HG03025 (cell line): ENCODE measurements around the gene RASGRP3.

Experiments
- ATAC-seq: cut with Tn5 transposase; IDR thresholded peaks from one replicate; pipeline ENCODE4 v1.9.1; 2021; ENCODE audit warnings: mild to moderate bottlenecking, moderate library complexity; ENCODE audit not compliant: unreplicated experiment, low FRiP score

Gene RASGRP3

GRCh38 chr2:33516456-33516995 is 40.1 kb downstream of the RASGRP3 start:
- ATAC-seq, result no peak

DNA sequence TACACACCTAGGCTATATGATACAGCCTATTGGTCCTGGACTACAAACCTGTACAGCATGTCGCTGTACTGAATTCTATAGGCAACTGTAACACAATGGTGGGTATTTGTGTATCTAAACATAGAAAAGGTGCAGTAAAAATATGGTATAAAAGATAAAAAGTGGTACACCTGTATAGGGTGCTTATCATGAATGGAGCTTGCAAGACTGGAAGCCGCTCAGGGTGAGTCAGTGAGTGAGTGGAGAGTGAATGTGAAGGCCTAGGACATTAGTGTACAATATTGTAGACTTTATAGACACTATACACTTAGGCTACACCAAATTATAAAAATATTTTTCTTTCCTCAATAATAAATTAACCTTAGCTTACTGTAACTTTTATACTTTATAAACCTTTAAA is 41.8 kb downstream of the RASGRP3 start:
- no peak for ATAC-seq

GRCh38 chr2:33518929-33519328 is 42.5 kb downstream of the RASGRP3 start:
- no peak for ATAC-seq

DNA sequence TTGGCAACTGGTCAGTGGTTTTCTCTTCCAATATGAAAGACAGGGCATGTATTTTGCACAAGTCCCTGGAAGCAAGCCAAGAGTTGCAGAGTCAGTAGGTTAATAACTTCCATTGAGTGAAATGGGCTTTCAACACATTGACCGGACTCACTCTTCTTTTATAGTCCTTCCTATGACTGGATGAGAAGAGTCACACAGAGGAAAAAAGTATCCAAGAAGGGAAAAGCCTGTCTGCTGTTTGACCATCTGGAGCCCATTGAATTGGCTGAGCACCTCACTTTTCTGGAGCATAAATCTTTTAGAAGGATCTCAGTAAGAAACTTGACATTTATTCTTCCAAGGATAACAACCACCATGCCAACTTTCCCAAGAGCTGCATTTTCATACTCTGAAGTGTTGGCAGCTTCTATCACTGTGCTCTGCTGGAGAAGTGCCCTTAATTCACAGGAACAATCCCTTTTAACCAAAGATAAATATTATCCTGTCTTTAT is 45.4 kb downstream of the RASGRP3 start:
- no peak for ATAC-seq

DNA sequence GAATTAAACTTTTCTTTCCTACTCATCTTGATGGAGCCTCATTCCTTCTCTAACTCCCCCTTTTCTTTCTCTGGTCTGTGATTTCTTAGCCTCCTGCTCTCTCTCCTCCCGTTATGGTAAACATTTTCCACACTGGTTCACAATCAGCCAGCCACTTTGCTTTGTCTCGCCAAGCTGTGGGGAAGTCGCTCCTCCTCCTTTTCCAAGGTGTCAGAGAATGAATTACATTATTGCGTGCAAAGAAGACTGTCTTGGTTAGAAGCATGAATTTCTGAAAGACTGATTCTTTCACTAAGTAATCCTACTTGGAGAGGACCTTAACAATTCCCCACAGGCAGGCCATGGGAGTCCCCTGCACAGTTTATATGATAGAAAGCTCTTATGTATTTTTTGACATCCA is 46.1 kb downstream of the RASGRP3 start:
- no peak for ATAC-seq

DNA sequence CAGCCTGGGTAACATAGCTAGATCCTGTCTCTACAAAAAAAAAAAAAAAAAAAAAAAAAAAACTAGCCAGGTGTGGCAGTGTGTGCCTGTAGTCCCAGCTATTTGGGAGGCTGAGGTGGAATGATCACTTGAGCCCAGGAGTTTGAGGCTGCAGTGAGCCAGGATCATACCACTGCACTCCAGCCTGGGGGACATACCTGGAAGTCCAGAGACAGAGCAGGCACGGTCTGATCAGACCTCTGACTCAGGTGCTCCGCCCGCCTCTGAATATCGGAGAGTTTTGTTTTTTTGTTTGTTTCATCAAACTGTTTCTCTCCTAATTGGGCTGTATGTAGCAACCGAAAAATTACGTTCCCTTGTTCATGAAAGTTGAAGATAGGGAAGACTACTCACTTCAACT is 49.2 kb downstream of the RASGRP3 start:
- no peak for ATAC-seq

DNA sequence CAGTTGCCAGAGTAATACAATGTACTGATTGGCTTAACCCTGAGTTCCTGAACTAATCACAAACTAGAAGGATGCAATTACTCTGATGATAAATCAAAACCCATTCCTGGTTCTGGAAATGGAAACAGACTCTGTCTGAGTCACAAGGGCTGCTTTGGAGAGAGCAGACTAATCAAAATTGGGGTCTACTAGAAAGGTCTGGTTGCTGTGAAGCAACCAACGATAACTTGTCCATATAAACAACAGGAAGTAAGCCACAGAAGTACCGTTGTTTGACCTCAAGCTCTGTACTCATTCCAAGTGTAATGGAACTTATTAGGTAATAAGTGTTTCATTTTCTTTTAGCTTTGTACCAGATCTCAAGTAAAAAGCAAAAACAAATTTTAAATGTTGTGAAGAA is 49.7 kb downstream of the RASGRP3 start:
- ATAC-seq, result no peak

DNA sequence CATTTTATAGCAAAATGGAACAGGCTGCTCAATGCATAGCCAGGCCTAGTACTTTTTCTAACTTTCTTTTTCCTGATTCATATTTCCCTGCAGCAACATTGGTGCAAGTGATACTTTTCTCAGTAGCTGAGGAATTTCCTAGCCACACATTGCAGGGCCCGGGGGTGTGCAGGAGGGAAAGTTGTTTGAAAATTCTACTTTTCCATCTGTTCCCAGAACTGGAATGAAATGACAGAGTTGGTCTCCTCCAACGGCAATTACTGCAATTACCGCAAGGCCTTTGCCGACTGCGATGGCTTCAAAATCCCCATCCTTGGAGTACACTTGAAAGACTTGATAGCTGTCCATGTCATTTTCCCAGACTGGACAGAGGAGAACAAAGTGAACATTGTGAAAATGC is 50.5 kb downstream of the RASGRP3 start:
- ATAC-seq, result no peak

DNA sequence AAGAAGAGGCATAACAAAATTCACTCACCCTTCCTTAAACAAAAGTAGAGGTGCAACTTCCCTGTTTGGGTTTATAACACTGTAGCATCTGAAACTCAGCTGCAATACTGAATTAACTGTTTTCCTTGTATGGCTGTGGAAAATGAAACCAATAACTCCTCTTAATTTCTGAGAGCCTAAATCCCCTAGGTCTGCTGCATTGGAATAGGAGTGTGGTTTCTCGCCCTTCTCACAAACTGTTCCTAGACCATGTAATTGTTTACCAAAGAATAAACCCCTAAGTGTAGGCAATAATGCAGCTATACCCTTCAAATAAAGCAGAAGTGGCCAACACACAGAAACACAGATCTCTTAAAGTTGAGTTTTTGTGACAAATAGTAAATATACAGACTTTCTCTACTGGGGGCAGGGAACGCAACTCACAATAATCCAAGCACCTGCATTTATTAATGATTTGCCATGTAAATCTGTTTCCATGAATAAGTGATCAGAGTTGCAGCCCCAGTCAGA is 52.0 kb downstream of the RASGRP3 start:
- ATAC-seq, result no peak

DNA sequence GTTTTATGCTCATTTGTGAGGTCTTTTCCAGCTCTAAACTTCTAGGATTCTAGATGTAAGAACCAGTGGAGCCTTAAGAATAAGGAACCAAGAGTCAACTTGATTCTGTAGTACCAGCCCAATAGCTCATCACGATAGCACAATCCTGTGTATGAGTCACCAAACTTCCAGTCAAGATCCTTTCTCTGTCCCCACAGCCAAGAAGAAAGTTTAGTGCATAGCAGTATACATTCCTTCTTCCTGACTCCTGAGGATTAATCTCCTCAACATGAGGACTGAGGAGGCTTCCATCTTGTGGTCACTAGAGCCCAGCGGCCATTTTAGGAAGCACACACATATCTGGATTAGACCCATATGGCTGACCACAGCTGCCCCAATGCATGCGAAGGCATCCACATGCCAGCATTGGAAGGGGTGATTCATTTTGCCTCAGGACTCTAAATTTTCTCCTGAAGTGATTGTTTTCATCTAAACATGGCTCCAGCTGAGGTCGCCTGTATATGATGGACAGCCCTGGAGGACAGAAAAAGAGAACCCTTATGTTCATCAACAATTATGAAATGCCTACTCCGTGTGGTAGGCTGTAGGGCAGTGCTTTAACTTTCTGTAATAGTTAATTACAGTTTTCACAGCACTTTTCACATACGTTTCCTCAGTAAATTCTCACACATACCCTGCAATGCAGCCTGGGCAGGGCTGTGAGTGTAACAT is 53.5 kb downstream of the RASGRP3 start:
- ATAC-seq, result no peak

- no peak for ATAC-seq
Observed at GRCh38 chr2:33530690-33531548, 54.5 kb downstream of the RASGRP3 start.

- no peak for ATAC-seq
Observed at GRCh38 chr2:33531549-33532059, 55.2 kb downstream of the RASGRP3 start.

DNA sequence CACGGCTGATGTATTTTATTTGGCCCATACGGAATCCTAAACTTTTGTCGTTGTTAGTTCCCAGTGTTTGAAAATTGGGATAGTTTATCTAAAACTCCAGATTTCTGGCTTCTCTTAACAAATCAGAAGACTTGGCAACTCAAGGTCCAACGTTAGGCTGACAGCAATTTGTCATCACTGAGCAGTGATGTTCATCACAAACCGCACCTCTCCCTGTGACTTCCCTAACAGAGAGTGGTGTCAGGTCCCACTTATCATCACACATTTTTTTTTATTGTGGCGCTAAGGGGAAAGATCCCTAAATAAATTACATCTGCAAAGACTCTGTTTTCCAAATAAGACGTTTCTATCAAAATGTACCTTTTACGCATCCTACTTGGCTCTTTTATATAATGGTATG is 55.7 kb downstream of the RASGRP3 start:
- ATAC-seq, result no peak

DNA sequence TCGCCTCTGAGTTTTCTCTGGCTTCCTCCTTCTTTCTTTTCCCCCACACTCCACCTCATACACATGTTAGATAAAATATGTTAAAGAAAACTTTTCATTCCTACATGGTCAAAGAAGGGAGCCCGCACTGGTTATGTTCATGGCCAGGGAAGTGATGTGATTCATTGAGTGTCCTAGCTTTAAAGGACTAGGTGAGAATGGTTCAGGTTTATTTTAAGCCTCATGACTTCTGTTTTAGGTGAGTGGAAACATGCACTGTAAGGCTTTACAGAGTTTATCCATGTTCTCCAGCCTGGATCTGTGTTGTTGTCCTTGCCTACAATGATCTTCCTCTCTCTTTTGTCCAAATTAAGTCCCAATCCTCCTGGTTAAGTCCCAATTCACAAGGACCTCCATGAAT is 56.5 kb downstream of the RASGRP3 start:
- no peak for ATAC-seq

- no peak for ATAC-seq
Observed at GRCh38 chr2:33535421-33535820, 59.0 kb downstream of the RASGRP3 start.

GRCh38 chr2:33541243-33541642 is 64.8 kb downstream of the RASGRP3 start:
- ATAC-seq, result no peak

DNA sequence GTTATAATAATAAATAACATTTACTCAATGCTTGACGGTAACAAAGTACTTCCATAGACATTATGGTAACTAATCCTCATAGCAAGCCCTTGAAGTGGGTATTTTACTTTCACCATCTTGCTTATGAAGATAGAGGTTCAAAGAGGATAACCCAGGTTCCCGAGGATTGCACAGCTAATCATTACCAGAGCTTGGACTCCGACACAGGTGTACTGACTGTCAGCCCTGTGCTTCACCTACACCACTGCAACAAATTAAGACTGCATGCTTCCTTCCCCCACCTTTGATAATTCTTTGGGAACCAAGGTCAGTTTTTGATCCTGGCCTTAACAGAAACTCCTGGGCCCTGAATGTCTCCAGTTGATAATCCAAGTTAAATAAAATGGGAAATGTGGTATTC is 73.8 kb downstream of the RASGRP3 start:
- ATAC-seq, result no peak

DNA sequence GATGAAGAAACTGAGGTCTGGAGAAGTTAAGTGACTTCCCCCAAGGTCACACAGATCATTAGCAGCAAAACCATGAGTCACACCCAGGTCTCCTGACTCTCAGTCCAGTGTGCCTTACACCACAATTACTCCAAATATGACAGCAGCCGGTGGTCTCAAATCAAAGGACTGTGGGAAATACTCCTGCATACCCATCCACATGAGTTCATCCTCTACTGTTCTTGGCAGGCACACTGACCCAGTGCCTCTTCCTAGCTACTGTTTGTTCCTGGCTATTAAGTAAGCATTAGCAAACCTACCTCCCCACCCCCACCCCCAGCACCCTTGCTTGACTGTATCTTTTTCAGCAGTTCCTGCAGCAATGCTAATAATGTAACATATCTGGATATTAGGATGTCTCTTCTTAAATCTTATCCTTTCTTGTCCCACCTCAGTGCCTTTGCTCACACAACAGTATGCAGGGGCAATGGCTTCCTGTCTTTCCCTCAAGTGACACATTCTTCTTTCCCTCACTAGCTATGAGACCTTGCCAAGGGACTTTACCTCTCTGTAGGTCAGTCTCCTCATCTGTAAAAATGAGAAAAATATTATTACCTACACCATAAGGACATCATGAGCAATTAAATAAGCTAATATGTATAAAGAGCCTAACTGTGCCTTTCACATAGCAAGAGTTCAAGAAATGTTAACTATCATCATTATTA is 76.5 kb downstream of the RASGRP3 start:
- no peak for ATAC-seq

DNA sequence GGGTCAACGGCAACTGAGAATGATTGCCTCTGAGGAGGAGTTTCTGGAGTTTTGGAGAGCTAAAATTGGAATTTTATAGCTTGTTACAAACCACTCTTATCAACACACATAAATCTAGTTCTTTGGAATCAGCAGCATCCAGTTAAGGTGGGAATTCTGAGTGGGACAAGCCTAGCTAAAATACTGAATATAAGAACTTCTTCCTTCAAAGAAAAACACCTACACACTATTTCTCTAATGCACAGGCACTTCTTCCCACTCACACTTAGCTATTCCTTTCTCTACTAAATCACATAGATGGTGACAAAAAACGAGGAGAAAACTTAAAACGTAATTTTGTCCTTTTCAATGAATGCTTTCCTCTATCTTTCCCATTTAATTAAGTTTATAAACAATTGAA is 79.2 kb downstream of the RASGRP3 start:
- ATAC-seq, result no peak

DNA sequence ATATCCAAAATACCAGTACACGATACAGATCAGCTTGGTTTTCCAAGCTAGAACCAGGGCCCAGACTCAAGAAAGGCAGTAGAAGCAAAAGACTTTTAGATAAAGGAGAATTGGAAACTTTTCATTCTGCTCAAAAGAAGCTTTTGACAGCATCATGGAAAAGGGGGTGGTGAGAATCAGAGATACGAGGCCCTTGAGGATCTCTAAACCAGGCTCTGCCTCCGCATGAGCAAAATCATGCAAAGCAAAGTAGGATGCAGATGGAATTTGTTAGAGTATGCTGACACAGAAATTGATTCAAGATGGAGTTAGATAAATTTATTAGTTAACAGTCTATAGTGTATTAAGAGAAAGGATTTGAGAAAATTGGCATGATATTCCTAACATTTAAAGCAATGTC is 82.9 kb downstream of the RASGRP3 start:
- ATAC-seq, result no peak

- no peak for ATAC-seq
Observed at GRCh38 chr2:33560017-33560416, 83.6 kb downstream of the RASGRP3 start.
